A673 (cell line): ENCODE data around the gene IQCK.

Experiments
- CTCF ChIP-seq: fragments of 300-800, 200-600 bp; sonication (generic); conservative IDR thresholded peaks from 2 replicates; pipeline ENCODE4 v1.5.1; 2017; ENCODE audit warnings: low read depth, mild to moderate bottlenecking, antibody characterized with exemption, low read length, moderate library complexity, mixed read lengths
- EZH2 ChIP-seq: fragments of 200-600 bp; sonication (generic); IDR thresholded peaks from 2 replicates; pipeline ENCODE4 v1.6.1; 2017; ENCODE audit warnings: borderline replicate concordance, low read depth, mild to moderate bottlenecking, mixed read lengths, antibody characterized with exemption, low read length; ENCODE audit not compliant: poor library complexity, severe bottlenecking

DNA sequence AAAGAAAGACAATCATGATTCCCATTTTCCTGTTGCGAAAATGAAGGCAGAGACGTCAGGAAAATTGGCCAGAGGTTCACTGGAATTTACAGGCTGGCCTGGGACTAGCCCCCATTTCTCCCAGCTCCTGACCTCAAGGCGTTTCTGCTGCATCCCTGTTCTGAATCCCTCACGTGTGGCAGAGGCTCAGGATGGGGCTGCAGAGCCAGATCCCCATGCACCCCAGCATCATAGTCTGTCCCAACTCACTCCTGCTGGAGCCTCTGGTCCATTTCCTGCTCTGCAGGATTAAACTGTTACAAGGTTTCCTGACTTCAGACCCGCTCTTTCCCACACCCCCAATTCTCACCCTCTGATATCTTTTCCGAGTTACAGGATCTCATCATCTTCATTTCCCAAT lies 163.7 kb downstream of the IQCK start:
- TF ChIP-seq CTCF, result no peak
- no peak for TF ChIP-seq EZH2
